ENCODE results near the gene PSMB7.

PSMB7 gene

GRCh38 chr9:124442379-124442778 lies 27.1 kb upstream of the PSMB7 start (continued):
- TF ChIP-seq, protein P1, sequence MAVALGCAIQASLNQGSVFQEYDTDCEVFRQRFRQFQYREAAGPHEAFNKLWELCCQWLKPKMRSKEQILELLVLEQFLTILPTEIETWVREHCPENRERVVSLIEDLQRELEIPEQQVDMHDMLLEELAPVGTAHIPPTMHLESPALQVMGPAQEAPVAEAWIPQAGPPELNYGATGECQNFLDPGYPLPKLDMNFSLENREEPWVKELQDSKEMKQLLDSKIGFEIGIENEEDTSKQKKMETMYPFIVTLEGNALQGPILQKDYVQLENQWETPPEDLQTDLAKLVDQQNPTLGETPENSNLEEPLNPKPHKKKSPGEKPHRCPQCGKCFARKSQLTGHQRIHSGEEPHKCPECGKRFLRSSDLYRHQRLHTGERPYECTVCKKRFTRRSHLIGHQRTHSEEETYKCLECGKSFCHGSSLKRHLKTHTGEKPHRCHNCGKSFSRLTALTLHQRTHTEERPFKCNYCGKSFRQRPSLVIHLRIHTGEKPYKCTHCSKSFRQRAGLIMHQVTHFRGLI (tag by site-specific recombination; IDR thresholded peaks at IDR 0.05) = no peak

DNA sequence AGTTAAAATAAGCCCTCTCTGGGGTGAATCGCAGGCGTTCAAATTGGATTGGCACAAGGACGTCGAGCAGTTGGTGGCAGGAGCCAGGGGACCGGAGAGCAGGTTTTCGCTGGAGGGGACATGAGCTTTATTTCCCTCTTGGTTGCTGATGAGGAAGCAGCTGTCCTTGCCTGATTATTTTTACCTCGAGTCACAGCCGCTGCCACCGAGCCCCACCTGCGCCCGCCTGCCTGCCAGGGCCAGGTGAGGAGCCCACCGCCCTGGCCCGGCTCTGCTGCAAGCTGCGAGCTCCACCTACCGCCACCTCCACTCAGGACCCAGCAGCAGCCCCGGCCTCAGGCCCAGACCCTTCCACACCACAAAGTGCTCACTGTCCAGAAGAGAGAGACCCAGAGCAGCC lies 26.0 kb upstream of the PSMB7 start:
- no peak overlapping the region for H3K27ac ChIP-seq (ENCODE audit: extremely low read depth, low read depth, low read length)
- no peaks in the 10 kb centered on the region for H3K9me3 ChIP-seq (ENCODE audit: control insufficient read depth, insufficient read depth, low read depth, low read length)
- ChIA-PET CTCF (interaction anchor here (0.6 to 1.5 kb wide), 3 partner anchors 21 to 932 kb away, joined by 3 read pairs; no protein-coding TSS in a partner anchor), POLR2A (interaction anchor here (0.7 kb wide), 1 partner anchor 34 kb away, joined by 6 read pairs; no protein-coding TSS in a partner anchor)
- no peak overlapping the region for H3K4me3 ChIP-seq (ENCODE audit: low read depth, low read length)
- H3K4me1 ChIP-seq (ENCODE audit: control insufficient read depth, insufficient read depth, low read length) = no peaks in the 10 kb centered on the region
- H3K36me3 ChIP-seq (ENCODE audit: control insufficient read depth in 2 of 2, insufficient read depth in 1 of 2, low read length in 2 of 2) = no peaks in the 10 kb centered on the region
- TF ChIP-seq, protein P2, sequence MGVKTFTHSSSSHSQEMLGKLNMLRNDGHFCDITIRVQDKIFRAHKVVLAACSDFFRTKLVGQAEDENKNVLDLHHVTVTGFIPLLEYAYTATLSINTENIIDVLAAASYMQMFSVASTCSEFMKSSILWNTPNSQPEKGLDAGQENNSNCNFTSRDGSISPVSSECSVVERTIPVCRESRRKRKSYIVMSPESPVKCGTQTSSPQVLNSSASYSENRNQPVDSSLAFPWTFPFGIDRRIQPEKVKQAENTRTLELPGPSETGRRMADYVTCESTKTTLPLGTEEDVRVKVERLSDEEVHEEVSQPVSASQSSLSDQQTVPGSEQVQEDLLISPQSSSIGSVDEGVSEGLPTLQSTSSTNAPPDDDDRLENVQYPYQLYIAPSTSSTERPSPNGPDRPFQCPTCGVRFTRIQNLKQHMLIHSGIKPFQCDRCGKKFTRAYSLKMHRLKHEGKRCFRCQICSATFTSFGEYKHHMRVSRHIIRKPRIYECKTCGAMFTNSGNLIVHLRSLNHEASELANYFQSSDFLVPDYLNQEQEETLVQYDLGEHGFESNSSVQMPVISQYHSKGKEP (tag by site-specific recombination; IDR thresholded peaks at IDR 0.05) = no peak
- TF ChIP-seq ZSCAN4 (tag by site-specific recombination; IDR thresholded peaks at IDR 0.05) (no peak), ZNF132 (tag by site-specific recombination; IDR thresholded peaks at IDR 0.05; ENCODE audit: borderline replicate concordance) (no peak), INSM2 (tag by site-specific recombination; IDR thresholded peaks at IDR 0.05) (no peak), ZNF837 (tag by site-specific recombination; IDR thresholded peaks at IDR 0.05) (no peak), ZNF610 (tag by site-specific recombination; IDR thresholded peaks at IDR 0.05; ENCODE audit: borderline replicate concordance) (no peak), ZNF157 (tag by site-specific recombination; IDR thresholded peaks at IDR 0.05) (no peak), KLF9 (tag by site-specific recombination; IDR thresholded peaks at IDR 0.05; ENCODE audit: low read depth) (no peak), ZSCAN23 (tag by site-specific recombination; IDR thresholded peaks at IDR 0.05) (no peak)

DNA sequence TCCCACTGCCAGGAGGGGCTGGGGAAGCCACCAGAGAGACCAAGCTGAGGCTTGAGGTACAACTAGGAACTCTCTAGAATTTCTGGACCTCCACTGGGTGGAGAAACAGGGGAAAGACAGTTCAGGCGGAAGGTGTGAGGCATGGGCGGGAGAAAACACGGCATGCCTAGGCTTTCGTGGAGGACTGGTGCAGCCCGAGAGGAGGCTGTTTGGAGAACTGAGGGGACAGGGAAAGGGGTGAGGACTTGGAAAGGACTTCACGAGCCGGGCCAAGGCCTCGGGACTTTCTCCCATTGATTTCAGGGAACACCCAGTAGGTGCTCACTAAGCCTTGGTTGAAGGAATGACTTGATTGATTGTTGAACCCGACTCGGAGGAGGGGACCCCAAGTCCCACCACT lies 25.5 kb upstream of the PSMB7 start:
- no peaks in the 10 kb centered on the region for H3K36me3 ChIP-seq (ENCODE audit: control insufficient read depth in 2 of 2, insufficient read depth in 1 of 2, low read length in 2 of 2)
- no peaks in the 10 kb centered on the region for H3K4me1 ChIP-seq (ENCODE audit: control insufficient read depth, insufficient read depth, low read length)
- H3K4me3 ChIP-seq (ENCODE audit: low read depth, low read length) = no peak overlapping the region
- TF ChIP-seq ZNF544 (tag by site-specific recombination; IDR thresholded peaks at IDR 0.05) (no peak), ZNF37A (tag by site-specific recombination; IDR thresholded peaks at IDR 0.05) (no peak), GFI1B (tag by site-specific recombination; IDR thresholded peaks at IDR 0.05) (no peak), ZNF555 (tag by site-specific recombination; conservative IDR thresholded peaks at IDR 0.05) (no peak), ZSCAN5A (tag by site-specific recombination; IDR thresholded peaks at IDR 0.05) (no peak)
- TF ChIP-seq, protein P3, sequence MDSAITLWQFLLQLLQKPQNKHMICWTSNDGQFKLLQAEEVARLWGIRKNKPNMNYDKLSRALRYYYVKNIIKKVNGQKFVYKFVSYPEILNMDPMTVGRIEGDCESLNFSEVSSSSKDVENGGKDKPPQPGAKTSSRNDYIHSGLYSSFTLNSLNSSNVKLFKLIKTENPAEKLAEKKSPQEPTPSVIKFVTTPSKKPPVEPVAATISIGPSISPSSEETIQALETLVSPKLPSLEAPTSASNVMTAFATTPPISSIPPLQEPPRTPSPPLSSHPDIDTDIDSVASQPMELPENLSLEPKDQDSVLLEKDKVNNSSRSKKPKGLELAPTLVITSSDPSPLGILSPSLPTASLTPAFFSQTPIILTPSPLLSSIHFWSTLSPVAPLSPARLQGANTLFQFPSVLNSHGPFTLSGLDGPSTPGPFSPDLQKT (IDR thresholded peaks at IDR 0.05; ENCODE audit: borderline replicate concordance, low read depth, low read length) = no peak
- no peak overlapping the region for H3K27ac ChIP-seq (ENCODE audit: extremely low read depth, low read depth, low read length)
- H3K9me3 ChIP-seq (ENCODE audit: control insufficient read depth, insufficient read depth, low read depth, low read length) = no peaks in the 10 kb centered on the region
- POLR2A ChIA-PET = no interaction called here
- CTCF ChIA-PET = interaction anchor here (0.6 to 1.5 kb wide), 3 partner anchors 21 to 191 kb away, joined by 3 to 4 read pairs (median 3); no protein-coding TSS in a partner anchor

Measured in HEK293 (cell line).